Coronary artery (tissue), 2 donors: ENCODE results near the gene RPIA.
A peak's percentile ranks its signal among the peaks of the same experiment; 100 is the strongest.

Experiments
- DNase-seq: peaks from one replicate; pipeline ENCODE4 v3.0.0-alpha.2; 2017; ENCODE audit warnings: low spot score
- H3K27ac ChIP-seq, 2 donors: fragments of 200-600 bp; sonication (generic); one replicate each; pipeline ENCODE4 v1.5.1; 2016 to 2019
- H3K4me3 ChIP-seq: fragments of 200-600 bp; sonication (generic); 2 replicates; pipeline ENCODE4 v1.5.1; 2016; ENCODE audit warnings: mild to moderate bottlenecking, moderate library complexity
- CTCF ChIP-seq: fragments of 200-600 bp; sonication (generic); IDR thresholded peaks from one replicate; pipeline ENCODE4 v1.5.1; 2019; ENCODE audit warnings: antibody characterized with exemption

The RPIA gene

GRCh38 chr2:88733155-88733902, 41.9 kb downstream of the RPIA start:
- no peak overlapping the region for H3K27ac ChIP-seq
- no peak for TF ChIP-seq CTCF
- DNase-seq: no peak
- no peak overlapping the region for H3K4me3 ChIP-seq

- no peak for TF ChIP-seq CTCF
- DNase-seq: no peak
- no peak overlapping the region for H3K4me3 ChIP-seq
- H3K27ac ChIP-seq: no peak overlapping the region
Measured at GRCh38 chr2:88735133-88735532, 43.7 kb downstream of the RPIA start.

- no peak for DNase-seq
- no peak for TF ChIP-seq CTCF
- Histone ChIP-seq H3K27ac (no peak overlapping the region), H3K4me3 (no peak overlapping the region)
Measured at GRCh38 chr2:88735853-88736252, 44.4 kb downstream of the RPIA start.

GRCh38 chr2:88736437-88736836, 45.0 kb downstream of the RPIA start:
- Histone ChIP-seq H3K27ac (no peak overlapping the region), H3K4me3 (no peak overlapping the region)
- no peak for DNase-seq
- no peak for TF ChIP-seq CTCF

- H3K4me3 ChIP-seq: no peak overlapping the region
- no peak for DNase-seq
- no peak for TF ChIP-seq CTCF
- H3K27ac ChIP-seq: no peak overlapping the region
Measured at GRCh38 chr2:88737385-88737784, 45.9 kb downstream of the RPIA start.

- Histone ChIP-seq H3K27ac (peak overlapping the region in 1 of 2 donors; percentile 54), H3K4me3 (no peak overlapping the region)
- TF ChIP-seq CTCF: no peak
- no peak for DNase-seq
Measured at GRCh38 chr2:88738271-88738670, 46.8 kb downstream of the RPIA start.

GRCh38 chr2:88739985-88740600, 48.6 kb downstream of the RPIA start:
- no peak overlapping the region for H3K27ac ChIP-seq
- TF ChIP-seq CTCF: peak; percentile 86
- no peak for DNase-seq
- no peak overlapping the region for H3K4me3 ChIP-seq
